WERI-Rb-1 (cell line): ENCODE results near the gene FAM8A1.

ENCODE experiments used
- DNase-seq: peaks from one replicate; pipeline ENCODE4 v3.0.0-alpha.2; 2020
- H3K27ac ChIP-seq: fragments of 250-450 bp; sonication (Bioruptor Pico); 2 replicates; pipeline ENCODE4 v1.5.1; 2020; ENCODE audit warnings: mild to moderate bottlenecking, moderate library complexity
- H3K27me3 ChIP-seq: fragments of 250-450 bp; sonication (Bioruptor Pico); 2 replicates; pipeline ENCODE4 v1.5.1; 2021; ENCODE audit warnings: mild to moderate bottlenecking, low read depth, moderate library complexity; ENCODE audit not compliant: insufficient read depth, severe bottlenecking
- H3K36me3 ChIP-seq: fragments of 250-450 bp; sonication (Bioruptor Pico); 2 replicates; pipeline ENCODE4 v1.5.1; 2020; ENCODE audit warnings: mild to moderate bottlenecking, moderate library complexity
- H3K4me3 ChIP-seq: 2 replicates; pipeline ENCODE4 v1.5.1; 2011; ENCODE audit warnings: low read depth, mild to moderate bottlenecking, control low read depth, low read length
- H3K9me3 ChIP-seq: fragments of 250-450 bp; sonication (Bioruptor Pico); 2 replicates; pipeline ENCODE4 v1.5.1; 2021; ENCODE audit warnings: mild to moderate bottlenecking, moderate library complexity; ENCODE audit not compliant: severe bottlenecking
- CTCF ChIP-seq: IDR thresholded peaks from 2 replicates; pipeline ENCODE4 v1.5.1; 2011; ENCODE audit warnings: low read depth, mild to moderate bottlenecking, control low read depth, inconsistent platforms, low read length

Gene FAM8A1

GRCh38 chr6:17633465-17634188 lies 33.5 kb downstream of the FAM8A1 start:
- Histone ChIP-seq H3K4me3 (no peak overlapping the region), H3K36me3 (peaks cover 95% of the 10 kb centered on the region), H3K27ac (no peak overlapping the region), H3K27me3 (no peaks in the 10 kb centered on the region), H3K9me3 (no peaks in the 10 kb centered on the region)
- TF ChIP-seq CTCF = no peak
- DNase-seq = no peak

GRCh38 chr6:17635568-17635967 lies 35.5 kb downstream of the FAM8A1 start:
- Histone ChIP-seq H3K36me3 (peaks cover 95% of the 10 kb centered on the region), H3K27ac (no peak overlapping the region), H3K27me3 (no peaks in the 10 kb centered on the region), H3K4me3 (no peak overlapping the region), H3K9me3 (no peaks in the 10 kb centered on the region)
- no peak for TF ChIP-seq CTCF
- no peak for DNase-seq

- no peak overlapping the region for H3K27ac ChIP-seq
- no peak overlapping the region for H3K4me3 ChIP-seq
- H3K27me3 ChIP-seq = no peaks in the 10 kb centered on the region
- peaks cover 97% of the 10 kb centered on the region for H3K36me3 ChIP-seq
- no peaks in the 10 kb centered on the region for H3K9me3 ChIP-seq
- no peak for DNase-seq
- no peak for TF ChIP-seq CTCF
These were observed 38.2 kb downstream of the FAM8A1 start for GRCh38 chr6:17638212-17638715.

GRCh38 chr6:17640477-17640917 lies 40.4 kb downstream of the FAM8A1 start:
- Histone ChIP-seq H3K4me3 (no peak overlapping the region), H3K9me3 (no peaks in the 10 kb centered on the region), H3K27me3 (no peaks in the 10 kb centered on the region), H3K27ac (no peak overlapping the region), H3K36me3 (peaks cover 100% of the 10 kb centered on the region)
- DNase-seq = no peak
- TF ChIP-seq CTCF = no peak

GRCh38 chr6:17648745-17649144 lies 48.6 kb downstream of the FAM8A1 start:
- TF ChIP-seq CTCF = no peak
- Histone ChIP-seq H3K9me3 (no peaks in the 10 kb centered on the region), H3K27ac (no peak overlapping the region), H3K27me3 (no peaks in the 10 kb centered on the region), H3K4me3 (no peak overlapping the region), H3K36me3 (peaks cover 97% of the 10 kb centered on the region)
- DNase-seq = no peak
